Fibroblast of lung (primary cell): ENCODE results near the gene CRIP2. TPM values are rescaled to one million over a fixed set of nuclear protein-coding genes. Genes with fewer than 3 reads are reported as not detected.

ENCODE experiments used
- DNase-seq, 2 donors: peaks; one replicate each; pipeline versions ENCODE4 v3.0.0 to v3.0.0-alpha.2; 2010; ENCODE audit warnings: low read depth in 2 of 2
- H2AFZ ChIP-seq: 2 replicates; pipeline ENCODE4 v1.5.1; 2012; ENCODE audit warnings: low read length, control low read depth, inconsistent platforms
- H3K27ac ChIP-seq: 2 replicates; pipeline ENCODE4 v1.5.1; 2011; ENCODE audit warnings: low read length, control low read depth; ENCODE audit not compliant: insufficient read depth
- H3K27me3 ChIP-seq: 2 replicates; pipeline ENCODE4 v1.5.1; 2011; ENCODE audit warnings: mild to moderate bottlenecking, low read length; ENCODE audit not compliant: control insufficient read depth, insufficient read depth
- H3K36me3 ChIP-seq: 2 replicates; pipeline ENCODE4 v1.5.1; 2011; ENCODE audit warnings: low read length; ENCODE audit not compliant: control insufficient read depth, insufficient read depth
- H3K4me1 ChIP-seq: 2 replicates; pipeline ENCODE4 v1.5.1; 2011; ENCODE audit warnings: low read length; ENCODE audit not compliant: control insufficient read depth, insufficient read depth; ENCODE audit errors: extremely low read depth
- H3K4me2 ChIP-seq: 2 replicates; pipeline ENCODE4 v1.5.1; 2011; ENCODE audit warnings: low read length, control low read depth; ENCODE audit not compliant: insufficient read depth; ENCODE audit errors: extremely low read depth
- H3K4me3 ChIP-seq, 4 experiments: fragments of 200-600 bp in 1 of 4; sonication (generic) in 1 of 4; replicated peaks in 1 of 4; 2 replicates each; pipeline ENCODE4 v1.5.1; 2011 to 2016; ENCODE audit warnings: low read length in 4 of 4, low read depth in 3 of 4, mild to moderate bottlenecking in 3 of 4, control low read depth in 2 of 4, inconsistent platforms in 1 of 4, mixed read lengths in 1 of 4; ENCODE audit not compliant: insufficient read depth in 1 of 4; ENCODE audit errors: control extremely low read depth in 1 of 4
- H3K79me2 ChIP-seq: 2 replicates; pipeline ENCODE4 v1.5.1; 2012; ENCODE audit warnings: mild to moderate bottlenecking, low read length, inconsistent platforms; ENCODE audit not compliant: control insufficient read depth, insufficient read depth
- H3K9ac ChIP-seq: 2 replicates; pipeline ENCODE4 v1.5.1; 2011; ENCODE audit warnings: mild to moderate bottlenecking, low read length, control low read depth; ENCODE audit not compliant: insufficient read depth
- H3K9me3 ChIP-seq: 2 replicates; pipeline ENCODE4 v1.5.1; 2012; ENCODE audit warnings: low read depth, low read length; ENCODE audit not compliant: control insufficient read depth, insufficient read depth
- H4K20me1 ChIP-seq: 2 replicates; pipeline ENCODE4 v1.5.1; 2011; ENCODE audit warnings: low read length; ENCODE audit not compliant: control insufficient read depth, insufficient read depth; ENCODE audit errors: extremely low read depth
- EZH2 ChIP-seq: IDR thresholded peaks from 2 replicates; pipeline ENCODE4 v1.5.1; 2012; ENCODE audit warnings: low read length, control low read depth, mild to moderate bottlenecking; ENCODE audit errors: missing control alignments
- polyA plus RNA-seq, 2 donors: library from polyadenylated mRNA; depleted of rRNA in 1 of 2; stranded (reverse) in 1 of 2; unstranded in 1 of 2; fragments of >200 nt; gene quantifications; 2 replicates each; pipeline ENCODE4 v1.2.1, GENCODE V29; 2011 to 2012; ENCODE audit warnings: missing spikeins in 1 of 2
- total RNA-seq: library from RNA; depleted of rRNA; stranded (reverse); fragments of >200 nt; gene quantifications from 2 replicates; pipeline ENCODE4 v1.2.1, GENCODE V29; 2014
- TF ChIP-seq, protein P1 (sequence below), 2 donors: IDR thresholded peaks in 1 of 2; conservative IDR thresholded peaks in 1 of 2; 1 replicate in 1 of 2; 2 replicates in 1 of 2; pipeline ENCODE4 v1.5.1; 2011 to 2012; ENCODE audit warnings: low read length in 2 of 2, control low read depth in 1 of 2, inconsistent platforms in 1 of 2, low read depth in 1 of 2, mild to moderate bottlenecking in 1 of 2

The CRIP2 gene
- total and polyA plus RNA-seq, 2 donors (not counting 1 experiment from before 2014, with no cell fraction given), result 58.9 to 68.5 TPM

DNA sequence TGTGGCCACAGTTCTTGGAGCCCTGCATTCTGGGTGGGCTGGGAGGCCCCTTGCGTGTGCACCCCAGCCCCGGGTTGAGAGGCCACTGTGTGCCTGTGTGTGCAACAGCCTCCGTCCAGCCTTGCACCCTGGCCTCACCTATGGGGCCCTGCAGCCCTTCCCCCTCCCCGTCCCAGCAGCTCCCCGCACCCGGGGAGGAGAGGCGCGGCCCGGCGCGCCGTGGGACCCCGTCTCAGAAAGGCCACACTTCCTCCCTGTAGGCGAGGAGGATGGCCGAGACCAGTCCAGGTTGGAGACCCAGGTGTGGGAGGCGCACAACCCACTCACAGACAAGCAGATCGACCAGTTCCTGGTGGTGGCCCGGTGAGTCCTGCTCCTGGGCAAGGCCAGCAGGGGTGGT, 16.6 kb upstream of the CRIP2 start:
- peaks cover 18% of the 10 kb centered on the region for H3K36me3 ChIP-seq
- no peak overlapping the region for H3K4me3 ChIP-seq
- no peak for DNase-seq
- TF ChIP-seq, protein P1, sequence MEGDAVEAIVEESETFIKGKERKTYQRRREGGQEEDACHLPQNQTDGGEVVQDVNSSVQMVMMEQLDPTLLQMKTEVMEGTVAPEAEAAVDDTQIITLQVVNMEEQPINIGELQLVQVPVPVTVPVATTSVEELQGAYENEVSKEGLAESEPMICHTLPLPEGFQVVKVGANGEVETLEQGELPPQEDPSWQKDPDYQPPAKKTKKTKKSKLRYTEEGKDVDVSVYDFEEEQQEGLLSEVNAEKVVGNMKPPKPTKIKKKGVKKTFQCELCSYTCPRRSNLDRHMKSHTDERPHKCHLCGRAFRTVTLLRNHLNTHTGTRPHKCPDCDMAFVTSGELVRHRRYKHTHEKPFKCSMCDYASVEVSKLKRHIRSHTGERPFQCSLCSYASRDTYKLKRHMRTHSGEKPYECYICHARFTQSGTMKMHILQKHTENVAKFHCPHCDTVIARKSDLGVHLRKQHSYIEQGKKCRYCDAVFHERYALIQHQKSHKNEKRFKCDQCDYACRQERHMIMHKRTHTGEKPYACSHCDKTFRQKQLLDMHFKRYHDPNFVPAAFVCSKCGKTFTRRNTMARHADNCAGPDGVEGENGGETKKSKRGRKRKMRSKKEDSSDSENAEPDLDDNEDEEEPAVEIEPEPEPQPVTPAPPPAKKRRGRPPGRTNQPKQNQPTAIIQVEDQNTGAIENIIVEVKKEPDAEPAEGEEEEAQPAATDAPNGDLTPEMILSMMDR (conservative IDR thresholded peaks at IDR 0.05 in 1 of 2, IDR thresholded peaks at IDR 0.05 in 1 of 2; ENCODE audit: low read depth in 1 of 2, low read length in 2 of 2), result no peak
- no peak for TF ChIP-seq EZH2
- no peaks in the 10 kb centered on the region for H3K9me3 ChIP-seq
- no peak overlapping the region for H3K9ac ChIP-seq
- H3K27me3 ChIP-seq, result no peaks in the 10 kb centered on the region
- H3K27ac ChIP-seq, result no peak overlapping the region
- H2AFZ ChIP-seq, result no peak overlapping the region
- H3K79me2 ChIP-seq, result no peaks in the 10 kb centered on the region
- H3K4me1 ChIP-seq, result no peaks in the 10 kb centered on the region
- no peaks in the 10 kb centered on the region for H4K20me1 ChIP-seq
- no peak overlapping the region for H3K4me2 ChIP-seq

DNA sequence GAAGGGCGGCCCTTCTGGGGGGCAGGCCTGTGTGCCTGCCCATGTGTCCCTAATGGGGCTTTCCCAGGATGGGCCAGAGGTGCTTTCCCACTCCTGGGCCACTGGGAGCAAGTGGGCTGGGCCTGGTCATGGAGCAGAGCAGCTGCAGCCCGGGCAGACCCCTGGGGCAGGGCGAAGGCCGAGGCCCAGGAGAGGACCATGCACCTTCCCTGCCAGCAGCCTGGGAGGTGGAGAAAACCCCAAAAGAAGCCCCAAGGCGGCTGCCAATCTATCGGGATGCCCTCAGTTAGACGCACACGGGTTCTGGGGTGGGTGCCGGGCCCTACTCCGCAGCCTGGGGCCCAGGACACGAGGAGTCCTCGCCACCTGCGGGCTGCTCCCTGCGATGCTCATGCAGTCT, 16.1 kb upstream of the CRIP2 start:
- DNase-seq, result no peak
- H3K36me3 ChIP-seq, result peaks cover 22% of the 10 kb centered on the region
- H3K4me3 ChIP-seq, result no peak overlapping the region
- H3K27me3 ChIP-seq, result no peaks in the 10 kb centered on the region
- H3K9ac ChIP-seq, result no peak overlapping the region
- H3K27ac ChIP-seq, result no peak overlapping the region
- no peaks in the 10 kb centered on the region for H3K9me3 ChIP-seq
- no peaks in the 10 kb centered on the region for H3K4me1 ChIP-seq
- TF ChIP-seq, protein P1 (conservative IDR thresholded peaks at IDR 0.05 in 1 of 2, IDR thresholded peaks at IDR 0.05 in 1 of 2; ENCODE audit: low read depth in 1 of 2, low read length in 2 of 2), result no peak
- no peak for TF ChIP-seq EZH2
- no peaks in the 10 kb centered on the region for H4K20me1 ChIP-seq
- no peak overlapping the region for H3K4me2 ChIP-seq
- H2AFZ ChIP-seq, result no peak overlapping the region
- H3K79me2 ChIP-seq, result no peaks in the 10 kb centered on the region

DNA sequence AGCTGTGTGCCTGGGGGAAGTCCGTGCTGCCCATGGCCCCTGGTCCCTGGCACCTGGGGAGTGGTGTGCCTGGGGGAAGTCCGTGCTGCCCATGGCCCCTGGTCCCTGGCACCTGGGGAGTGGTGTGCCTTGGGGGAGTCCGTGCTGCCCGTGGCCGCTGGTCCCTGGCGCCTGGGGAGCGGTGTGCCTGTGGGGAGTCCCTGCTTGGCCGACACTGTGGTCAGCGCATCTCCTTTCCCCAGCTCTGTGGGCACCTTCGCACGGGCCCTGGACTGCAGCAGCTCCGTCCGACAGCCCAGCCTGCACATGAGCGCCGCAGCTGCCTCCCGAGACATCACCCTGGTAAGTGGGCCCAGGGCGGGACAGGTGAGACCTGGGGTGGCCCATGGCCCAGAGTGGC, 14.5 kb upstream of the CRIP2 start:
- no peak for DNase-seq
- peaks cover 1% of the 10 kb centered on the region for H3K4me1 ChIP-seq
- H4K20me1 ChIP-seq, result no peaks in the 10 kb centered on the region
- no peak overlapping the region for H3K9ac ChIP-seq
- H3K36me3 ChIP-seq, result peaks cover 30% of the 10 kb centered on the region
- H2AFZ ChIP-seq, result no peak overlapping the region
- H3K9me3 ChIP-seq, result no peaks in the 10 kb centered on the region
- H3K4me2 ChIP-seq, result no peak overlapping the region
- no peak overlapping the region for H3K4me3 ChIP-seq
- no peak overlapping the region for H3K27ac ChIP-seq
- TF ChIP-seq, protein P1 (conservative IDR thresholded peaks at IDR 0.05 in 1 of 2, IDR thresholded peaks at IDR 0.05 in 1 of 2; ENCODE audit: low read depth in 1 of 2, low read length in 2 of 2), result no peak
- no peak for TF ChIP-seq EZH2
- no peaks in the 10 kb centered on the region for H3K79me2 ChIP-seq
- H3K27me3 ChIP-seq, result no peaks in the 10 kb centered on the region
